Vagina (tissue), 2 donors: Measurements from ENCODE around the gene BPIFB1. TPM values are rescaled to one million over a fixed set of nuclear protein-coding genes. Genes with fewer than 3 reads are reported as not detected.

Source experiments
- DNase-seq, 2 donors: peaks; one replicate each; pipeline ENCODE4 v3.0.0-alpha.2; 2017; ENCODE audit errors: extremely low spot score in 2 of 2
- H3K27ac ChIP-seq: fragments of 200-600 bp; sonication (generic); one replicate; pipeline ENCODE4 v1.5.1; 2019
- H3K27me3 ChIP-seq: fragments of 200-600 bp; sonication (generic); one replicate; pipeline ENCODE4 v1.5.1; 2019
- H3K36me3 ChIP-seq, 2 donors: fragments of 200-600 bp; sonication (generic); one replicate each; pipeline ENCODE4 v1.5.1; 2017 to 2019
- H3K4me1 ChIP-seq: fragments of 200-600 bp; sonication (generic); one replicate; pipeline ENCODE4 v1.5.1; 2019
- H3K4me3 ChIP-seq, 2 donors: fragments of 200-600 bp; sonication (generic); 1 replicate in 1 of 2; 2 replicates in 1 of 2; pipeline ENCODE4 v1.5.1; 2016 to 2019
- H3K9me3 ChIP-seq: fragments of 200-600 bp; sonication (generic); one replicate; pipeline ENCODE4 v1.5.1; 2019
- POLR2A ChIP-seq, 2 donors: fragments of 450-650 bp; IDR thresholded peaks; one replicate each; pipeline ENCODE4 v1.6.1; 2017; ENCODE audit warnings: antibody characterized with exemption in 2 of 2, mild to moderate bottlenecking in 2 of 2, moderate library complexity in 2 of 2
- POLR2AphosphoS5 ChIP-seq, 2 donors: sonication (generic); formaldehyde crosslinking; IDR thresholded peaks; one replicate each; pipeline ENCODE4 v1.9.0; 2017; ENCODE audit warnings: antibody characterized with exemption in 2 of 2, mild to moderate bottlenecking in 2 of 2, low read depth in 1 of 2; ENCODE audit not compliant: insufficient read depth in 1 of 2
- intact Hi-C: fragments of 100-400 bp; cut with DNase I; formaldehyde crosslinking; loops from one replicate; pipeline ENCODE4 v1.15.1; 2023
- total RNA-seq: library from RNA; depleted of rRNA; stranded (reverse); fragments of >200 nt; gene quantifications from one replicate; pipeline ENCODE4 v1.2.3, GENCODE V29; 2016
- TF ChIP-seq, protein P1 (sequence below), 3 experiments: fragments of 450-650 bp in 2 of 3; fragments of 200-600 bp in 1 of 3; sonication (generic) in 1 of 3; IDR thresholded peaks; one replicate each; pipeline ENCODE4 v1.5.1; 2017 to 2019; ENCODE audit warnings: antibody characterized with exemption in 3 of 3, mild to moderate bottlenecking in 2 of 3, moderate library complexity in 2 of 3

Gene BPIFB1
- total RNA-seq, 1 donor from 2014 or later, result not detected

DNA sequence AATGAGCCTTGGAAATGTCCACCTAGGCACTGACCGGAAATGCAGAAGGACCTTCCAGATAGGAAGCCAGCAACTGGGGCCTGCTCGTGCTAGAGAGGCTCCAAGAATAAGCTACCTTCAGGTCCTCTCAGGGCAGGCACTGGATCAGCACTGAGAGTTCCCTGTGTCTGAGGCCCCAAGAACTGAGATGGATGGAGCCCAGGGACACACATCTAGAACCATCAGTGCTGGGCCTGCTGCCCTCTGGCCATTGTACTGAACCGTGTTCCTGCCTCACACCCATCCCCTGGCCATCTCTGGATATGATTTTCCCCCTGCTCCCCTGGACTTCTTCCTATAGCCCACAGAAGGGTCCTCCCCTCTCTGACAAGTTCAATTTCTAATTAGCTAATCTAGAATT lies 36.9 kb upstream of the BPIFB1 start:
- DNase-seq, result no peak
- TF ChIP-seq POLR2A (IDR thresholded peaks at IDR 0.05), result no peak
- no peak for TF ChIP-seq POLR2AphosphoS5 (IDR thresholded peaks at IDR 0.05; ENCODE audit: insufficient read depth in 1 of 2, low read depth in 1 of 2)
- TF ChIP-seq, protein P1, sequence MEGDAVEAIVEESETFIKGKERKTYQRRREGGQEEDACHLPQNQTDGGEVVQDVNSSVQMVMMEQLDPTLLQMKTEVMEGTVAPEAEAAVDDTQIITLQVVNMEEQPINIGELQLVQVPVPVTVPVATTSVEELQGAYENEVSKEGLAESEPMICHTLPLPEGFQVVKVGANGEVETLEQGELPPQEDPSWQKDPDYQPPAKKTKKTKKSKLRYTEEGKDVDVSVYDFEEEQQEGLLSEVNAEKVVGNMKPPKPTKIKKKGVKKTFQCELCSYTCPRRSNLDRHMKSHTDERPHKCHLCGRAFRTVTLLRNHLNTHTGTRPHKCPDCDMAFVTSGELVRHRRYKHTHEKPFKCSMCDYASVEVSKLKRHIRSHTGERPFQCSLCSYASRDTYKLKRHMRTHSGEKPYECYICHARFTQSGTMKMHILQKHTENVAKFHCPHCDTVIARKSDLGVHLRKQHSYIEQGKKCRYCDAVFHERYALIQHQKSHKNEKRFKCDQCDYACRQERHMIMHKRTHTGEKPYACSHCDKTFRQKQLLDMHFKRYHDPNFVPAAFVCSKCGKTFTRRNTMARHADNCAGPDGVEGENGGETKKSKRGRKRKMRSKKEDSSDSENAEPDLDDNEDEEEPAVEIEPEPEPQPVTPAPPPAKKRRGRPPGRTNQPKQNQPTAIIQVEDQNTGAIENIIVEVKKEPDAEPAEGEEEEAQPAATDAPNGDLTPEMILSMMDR (IDR thresholded peaks at IDR 0.05), result no peak
- Histone ChIP-seq H3K27me3 (no peaks in the 10 kb centered on the region), H3K4me1 (no peaks in the 10 kb centered on the region), H3K27ac (no peak overlapping the region), H3K9me3 (no peaks in the 10 kb centered on the region), H3K36me3 (no peaks in the 10 kb centered on the region), H3K4me3 (no peak overlapping the region)
- intact Hi-C loops, result no loop called here

- no peak for DNase-seq
Observed at GRCh38 chr20:33249456-33249855, 33.6 kb upstream of the BPIFB1 start.

GRCh38 chr20:33250666-33251065 lies 32.3 kb upstream of the BPIFB1 start:
- TF ChIP-seq, protein P1 (IDR thresholded peaks at IDR 0.05), result no peak
- TF ChIP-seq POLR2AphosphoS5 (IDR thresholded peaks at IDR 0.05; ENCODE audit: insufficient read depth in 1 of 2, low read depth in 1 of 2) (no peak), POLR2A (IDR thresholded peaks at IDR 0.05) (no peak)
- intact Hi-C loops, result no loop called here
- no peak overlapping the region for H3K4me3 ChIP-seq
- H3K4me1 ChIP-seq, result no peaks in the 10 kb centered on the region
- no peak overlapping the region for H3K27ac ChIP-seq
- no peaks in the 10 kb centered on the region for H3K27me3 ChIP-seq
- no peak for DNase-seq
- H3K36me3 ChIP-seq, result no peaks in the 10 kb centered on the region
- no peaks in the 10 kb centered on the region for H3K9me3 ChIP-seq

More at GRCh38 chr20:33249456-33249855, 33.6 kb upstream of the BPIFB1 start:
- Histone ChIP-seq H3K4me3 (no peak overlapping the region), H3K36me3 (no peaks in the 10 kb centered on the region), H3K27ac (no peak overlapping the region), H3K4me1 (no peaks in the 10 kb centered on the region), H3K27me3 (no peaks in the 10 kb centered on the region), H3K9me3 (no peaks in the 10 kb centered on the region)
- intact Hi-C loops, result no loop called here
- TF ChIP-seq POLR2AphosphoS5 (IDR thresholded peaks at IDR 0.05; ENCODE audit: insufficient read depth in 1 of 2, low read depth in 1 of 2) (no peak), POLR2A (IDR thresholded peaks at IDR 0.05) (no peak)
- TF ChIP-seq, protein P1 (IDR thresholded peaks at IDR 0.05), result no peak

- DNase-seq, result no peak
- no peaks in the 10 kb centered on the region for H3K9me3 ChIP-seq
- TF ChIP-seq, protein P1 (IDR thresholded peaks at IDR 0.05), result no peak
- TF ChIP-seq POLR2A (IDR thresholded peaks at IDR 0.05) (no peak), POLR2AphosphoS5 (IDR thresholded peaks at IDR 0.05; ENCODE audit: insufficient read depth in 1 of 2, low read depth in 1 of 2) (no peak)
- no peak overlapping the region for H3K27ac ChIP-seq
- no peak overlapping the region for H3K4me3 ChIP-seq
- no peaks in the 10 kb centered on the region for H3K4me1 ChIP-seq
- H3K36me3 ChIP-seq, result no peaks in the 10 kb centered on the region
- intact Hi-C loops, result no loop called here
- no peaks in the 10 kb centered on the region for H3K27me3 ChIP-seq
Observed at GRCh38 chr20:33251496-33251895, 31.5 kb upstream of the BPIFB1 start.

- no peak overlapping the region for H3K4me3 ChIP-seq
- intact Hi-C loops, result no loop called here
- H3K9me3 ChIP-seq, result no peaks in the 10 kb centered on the region
- no peak overlapping the region for H3K27ac ChIP-seq
- H3K36me3 ChIP-seq, result no peaks in the 10 kb centered on the region
- no peaks in the 10 kb centered on the region for H3K4me1 ChIP-seq
- DNase-seq, result no peak
- TF ChIP-seq POLR2AphosphoS5 (IDR thresholded peaks at IDR 0.05; ENCODE audit: insufficient read depth in 1 of 2, low read depth in 1 of 2), result no peak
- no peak for TF ChIP-seq POLR2A (IDR thresholded peaks at IDR 0.05)
- H3K27me3 ChIP-seq, result no peaks in the 10 kb centered on the region
Observed at GRCh38 chr20:33252460-33252859, 30.6 kb upstream of the BPIFB1 start.
